HTERT RPE-1 (cell line): ENCODE results near the gene TMEM114.

Experiments
- in situ Hi-C: fragments of 300-500 bp; cut with MboI; formaldehyde crosslinking; loops from 4 replicates; pipeline ENCODE4 v1.14.3; 2020; ENCODE audit warnings: low sequenced_read_pairs

Gene TMEM114

GRCh38 chr16:8589900-8590688, at the start of gene TMEM114:
TSS of gene TMEM114 (minus strand) at chr16:8590511. CDS start at chr16:8589838, 673 bp downstream.
- in situ Hi-C loops, result no loop called here

GRCh38 chr16:8639694-8640093, 49.4 kb upstream of the TMEM114 start:
- in situ Hi-C loops, result no loop called here

GRCh38 chr16:8634991-8635736, 44.9 kb upstream of the TMEM114 start:
- in situ Hi-C loops, result no loop called here

- in situ Hi-C loops, result no loop called here
These were observed 42.4 kb upstream of the TMEM114 start for GRCh38 chr16:8632675-8633182.

- in situ Hi-C loops, result no loop called here
These were observed 41.6 kb upstream of the TMEM114 start for GRCh38 chr16:8631818-8632465.

GRCh38 chr16:8631373-8631772, 41.1 kb upstream of the TMEM114 start:
- in situ Hi-C loops, result no loop called here

- in situ Hi-C loops, result no loop called here
These were observed 40.1 kb upstream of the TMEM114 start for GRCh38 chr16:8630255-8630953.

GRCh38 chr16:8628981-8629725, 38.8 kb upstream of the TMEM114 start:
- in situ Hi-C loops, result no loop called here

GRCh38 chr16:8627456-8627855, 37.1 kb upstream of the TMEM114 start:
- in situ Hi-C loops, result no loop called here

- in situ Hi-C loops, result no loop called here
These were observed 36.6 kb upstream of the TMEM114 start for GRCh38 chr16:8626946-8627345.

GRCh38 chr16:8625491-8626087, 35.3 kb upstream of the TMEM114 start:
- in situ Hi-C loops, result no loop called here

GRCh38 chr16:8623634-8624033, 33.3 kb upstream of the TMEM114 start:
- in situ Hi-C loops, result no loop called here

- in situ Hi-C loops, result no loop called here
These were observed 32.0 kb upstream of the TMEM114 start for GRCh38 chr16:8622315-8622656.

- in situ Hi-C loops, result no loop called here
These were observed 31.4 kb upstream of the TMEM114 start, which contains the start of gene METTL22 for GRCh38 chr16:8621572-8622314. TSS of gene METTL22 (plus strand) at chr16:8621698. CDS start at chr16:8625666, 3,968 bp downstream.

GRCh38 chr16:8621222-8621571, 30.9 kb upstream of the TMEM114 start:
- in situ Hi-C loops, result no loop called here

- in situ Hi-C loops, result no loop called here
These were observed 30.2 kb upstream of the TMEM114 start for GRCh38 chr16:8620535-8620934.

GRCh38 chr16:8619671-8620370, 29.5 kb upstream of the TMEM114 start:
- in situ Hi-C loops, result no loop called here

- in situ Hi-C loops, result no loop called here
These were observed 24.2 kb upstream of the TMEM114 start for GRCh38 chr16:8614435-8615029.
